GM19395 (cell line): ENCODE data around the gene GPT2.
A peak's percentile ranks its signal among the peaks of the same experiment; 100 is the strongest.

Experiments used
- ATAC-seq: cut with Tn5 transposase; IDR thresholded peaks from one replicate; pipeline ENCODE4 v1.9.1; 2021; ENCODE audit warnings: mild to moderate bottlenecking, moderate library complexity; ENCODE audit not compliant: unreplicated experiment

GPT2 gene

GRCh38 chr16:46883690-46884512, at the start of gene GPT2:
GPT2 (plus strand) TSS chr16:46884362; CDS start chr16:46884716, 354 bp downstream.
- ATAC-seq: peak; percentile 97

- ATAC-seq: no peak
These were observed 47.3 kb upstream of the GPT2 start for GRCh38 chr16:46836534-46837530.

GRCh38 chr16:46839986-46840443, 44.1 kb upstream of the GPT2 start:
- ATAC-seq: no peak

GRCh38 chr16:46842192-46842895, 41.8 kb upstream of the GPT2 start:
- no peak for ATAC-seq

GRCh38 chr16:46843898-46844642, 40.1 kb upstream of the GPT2 start:
- ATAC-seq: no peak

GRCh38 chr16:46844771-46845170, 39.4 kb upstream of the GPT2 start:
- no peak for ATAC-seq

GRCh38 chr16:46845952-46846351, 38.2 kb upstream of the GPT2 start:
- ATAC-seq: no peak

- ATAC-seq: no peak
These were observed 35.1 kb upstream of the GPT2 start for GRCh38 chr16:46848768-46849764.

- ATAC-seq: peak; percentile 68
These were observed 33.3 kb upstream of the GPT2 start for GRCh38 chr16:46850619-46851555.

- no peak for ATAC-seq
These were observed 32.0 kb upstream of the GPT2 start for GRCh38 chr16:46852130-46852529.

GRCh38 chr16:46853713-46854443, 30.3 kb upstream of the GPT2 start:
- ATAC-seq: peak; percentile 56

- ATAC-seq: no peak
These were observed 29.3 kb upstream of the GPT2 start for GRCh38 chr16:46854846-46855245.

- ATAC-seq: no peak
These were observed 28.8 kb upstream of the GPT2 start for GRCh38 chr16:46855389-46855788.

- no peak for ATAC-seq
These were observed 26.7 kb upstream of the GPT2 start for GRCh38 chr16:46857368-46857945.

GRCh38 chr16:46858151-46858550, 26.0 kb upstream of the GPT2 start:
- no peak for ATAC-seq

GRCh38 chr16:46859719-46860152, 24.4 kb upstream of the GPT2 start:
- no peak for ATAC-seq
